Endothelial cell of umbilical vein (primary cell): ENCODE data around the gene ABCG5.

Source experiments
- POLR2A ChIP-seq: IDR thresholded peaks from 2 replicates; pipeline ENCODE4 v1.6.1; 2012; ENCODE audit warnings: low read depth, mild to moderate bottlenecking, control low read depth, low read length
- POLR2AphosphoS5 ChIP-seq: IDR thresholded peaks from 2 replicates; pipeline ENCODE4 v1.6.1; 2012; ENCODE audit warnings: low read depth, mild to moderate bottlenecking, control low read depth, low read length, moderate library complexity; ENCODE audit not compliant: insufficient read depth

GRCh38 chr2:43846140-43846793, 7.6 kb upstream of the ABCG5 start:
- no peak for TF ChIP-seq POLR2A
- TF ChIP-seq POLR2AphosphoS5, result no peak
